ENCODE measurements around the gene STK32C.

STK32C gene

GRCh38 chr10:132309879-132310591 lies 2.3 kb upstream of the STK32C start:
- H3K4me1 ChIP-seq (ENCODE audit: control insufficient read depth in 1 of 2, insufficient read depth in 2 of 2, low read length in 2 of 2): peaks cover 3 to 5% of the 10 kb centered on the region in 2 experiments
- no peak overlapping the region for H4K91ac ChIP-seq (ENCODE audit: low read depth, low read length)
- peaks cover 36% of the 10 kb centered on the region for H3K27me3 ChIP-seq (ENCODE audit: insufficient read depth, low read length)
- H3K9ac ChIP-seq (ENCODE audit: low read length): peak overlapping the region; percentile 10
- no peak overlapping the region for H4K8ac ChIP-seq (ENCODE audit: low read depth, low read length)
- no peak overlapping the region for H2BK5ac ChIP-seq (ENCODE audit: low read depth, low read length, poor library complexity)
- H3K4ac ChIP-seq (ENCODE audit: low read depth, low read length): no peak overlapping the region
- H3K36me3 ChIP-seq (ENCODE audit: control insufficient read depth in 1 of 2, insufficient read depth in 2 of 2, low read length in 2 of 2): no peaks in the 10 kb centered on the region
- no peak overlapping the region for H2AFZ ChIP-seq (ENCODE audit: insufficient read depth, low read length, poor library complexity)
- H2BK120ac ChIP-seq (ENCODE audit: insufficient read depth, low read length, poor library complexity): no peak overlapping the region
- no CpG with 5 or more reads among the region's 7 CpGs for WGBS (ENCODE audit: extremely low coverage, insufficient coverage, insufficient read length)
- DNase-seq: no peak
- H3K79me2 ChIP-seq (ENCODE audit: control insufficient read depth, insufficient read depth, low read length, poor library complexity): no peaks in the 10 kb centered on the region
- H3K18ac ChIP-seq (ENCODE audit: low read length): no peak overlapping the region
- H3K4me3 ChIP-seq (ENCODE audit: low read depth, low read length): no peak overlapping the region
- H2AK5ac ChIP-seq (ENCODE audit: low read length): no peak overlapping the region
- H2BK12ac ChIP-seq (ENCODE audit: low read length): no peak overlapping the region
- no peak overlapping the region for H3K4me2 ChIP-seq (ENCODE audit: low read length)
- no peaks in the 10 kb centered on the region for H3K79me1 ChIP-seq (ENCODE audit: low read length)
- H3K9me3 ChIP-seq (ENCODE audit: insufficient read depth, low read depth, low read length): peaks cover 25% of the 10 kb centered on the region
- H4K12ac ChIP-seq (ENCODE audit: low read depth, low read length): no peak overlapping the region
- H3K27ac ChIP-seq (ENCODE audit: low read depth, low read length): no peak overlapping the region
- no peak overlapping the region for H3K23ac ChIP-seq (ENCODE audit: low read length)
- H3K14ac ChIP-seq (ENCODE audit: low read length): no peak overlapping the region

GRCh38 chr10:132309471-132309865 lies 1.7 kb upstream of the STK32C start:
- WGBS (ENCODE audit: extremely low coverage, insufficient coverage, insufficient read length): no CpG with 5 or more reads among the region's 12 CpGs
- H4K8ac ChIP-seq (ENCODE audit: low read depth, low read length): no peak overlapping the region

GRCh38 chr10:132308587-132309470 lies 1.1 kb upstream of the STK32C start:
- no peak overlapping the region for H4K12ac ChIP-seq (ENCODE audit: low read depth, low read length)
- no peak overlapping the region for H2BK12ac ChIP-seq (ENCODE audit: low read length)
- H3K9me3 ChIP-seq (ENCODE audit: insufficient read depth, low read depth, low read length): peaks cover 27% of the 10 kb centered on the region
- H2BK5ac ChIP-seq (ENCODE audit: low read depth, low read length, poor library complexity): no peak overlapping the region
- peaks cover 3 to 5% of the 10 kb centered on the region in 2 experiments for H3K4me1 ChIP-seq (ENCODE audit: control insufficient read depth in 1 of 2, insufficient read depth in 2 of 2, low read length in 2 of 2)
- no peak overlapping the region for H2AK5ac ChIP-seq (ENCODE audit: low read length)
- WGBS (ENCODE audit: extremely low coverage, insufficient coverage, insufficient read length): no CpG with 5 or more reads among the region's 61 CpGs
- H3K18ac ChIP-seq (ENCODE audit: low read length): no peak overlapping the region
- H3K79me2 ChIP-seq (ENCODE audit: control insufficient read depth, insufficient read depth, low read length, poor library complexity): no peaks in the 10 kb centered on the region
- no peak overlapping the region for H3K27ac ChIP-seq (ENCODE audit: low read depth, low read length)
- H2BK120ac ChIP-seq (ENCODE audit: insufficient read depth, low read length, poor library complexity): no peak overlapping the region
- no peak overlapping the region for H4K8ac ChIP-seq (ENCODE audit: low read depth, low read length)
- H3K36me3 ChIP-seq (ENCODE audit: control insufficient read depth in 1 of 2, insufficient read depth in 2 of 2, low read length in 2 of 2): no peaks in the 10 kb centered on the region
- H2AFZ ChIP-seq (ENCODE audit: insufficient read depth, low read length, poor library complexity): no peak overlapping the region
- H3K4me3 ChIP-seq (ENCODE audit: low read depth, low read length): peak overlapping the region; percentile 53
- H3K4ac ChIP-seq (ENCODE audit: low read depth, low read length): no peak overlapping the region
- no peak overlapping the region for H3K23ac ChIP-seq (ENCODE audit: low read length)
- no peak overlapping the region for H3K14ac ChIP-seq (ENCODE audit: low read length)
- no peak overlapping the region for H4K91ac ChIP-seq (ENCODE audit: low read depth, low read length)
- DNase-seq: peak in 1 of 2 donors; percentile 29
- no peak overlapping the region for H3K9ac ChIP-seq (ENCODE audit: low read length)
- H3K27me3 ChIP-seq (ENCODE audit: insufficient read depth, low read length): peaks cover 36% of the 10 kb centered on the region
- H3K4me2 ChIP-seq (ENCODE audit: low read length): peak overlapping the region; percentile 74
- H3K79me1 ChIP-seq (ENCODE audit: low read length): no peaks in the 10 kb centered on the region

More at GRCh38 chr10:132309471-132309865, 1.7 kb upstream of the STK32C start:
- H3K36me3 ChIP-seq (ENCODE audit: control insufficient read depth in 1 of 2, insufficient read depth in 2 of 2, low read length in 2 of 2): no peaks in the 10 kb centered on the region
- H3K4me1 ChIP-seq (ENCODE audit: control insufficient read depth in 1 of 2, insufficient read depth in 2 of 2, low read length in 2 of 2): peaks cover 3 to 5% of the 10 kb centered on the region in 2 experiments
- no peak overlapping the region for H3K27ac ChIP-seq (ENCODE audit: low read depth, low read length)
- H3K27me3 ChIP-seq (ENCODE audit: insufficient read depth, low read length): peaks cover 36% of the 10 kb centered on the region
- H3K79me1 ChIP-seq (ENCODE audit: low read length): no peaks in the 10 kb centered on the region
- no peak for DNase-seq
- no peak overlapping the region for H2BK12ac ChIP-seq (ENCODE audit: low read length)
- no peak overlapping the region for H4K12ac ChIP-seq (ENCODE audit: low read depth, low read length)
- H3K23ac ChIP-seq (ENCODE audit: low read length): no peak overlapping the region
- H2AFZ ChIP-seq (ENCODE audit: insufficient read depth, low read length, poor library complexity): no peak overlapping the region
- no peak overlapping the region for H3K18ac ChIP-seq (ENCODE audit: low read length)
- H3K4me3 ChIP-seq (ENCODE audit: low read depth, low read length): no peak overlapping the region
- no peak overlapping the region for H2BK5ac ChIP-seq (ENCODE audit: low read depth, low read length, poor library complexity)
- no peaks in the 10 kb centered on the region for H3K79me2 ChIP-seq (ENCODE audit: control insufficient read depth, insufficient read depth, low read length, poor library complexity)
- H3K9ac ChIP-seq (ENCODE audit: low read length): no peak overlapping the region
- no peak overlapping the region for H3K14ac ChIP-seq (ENCODE audit: low read length)
- H3K4me2 ChIP-seq (ENCODE audit: low read length): no peak overlapping the region
- H2BK120ac ChIP-seq (ENCODE audit: insufficient read depth, low read length, poor library complexity): no peak overlapping the region
- H4K91ac ChIP-seq (ENCODE audit: low read depth, low read length): no peak overlapping the region
- H3K4ac ChIP-seq (ENCODE audit: low read depth, low read length): no peak overlapping the region
- H2AK5ac ChIP-seq (ENCODE audit: low read length): no peak overlapping the region
- peaks cover 27% of the 10 kb centered on the region for H3K9me3 ChIP-seq (ENCODE audit: insufficient read depth, low read depth, low read length)

- peaks cover 39% of the 10 kb centered on the region for H3K27me3 ChIP-seq (ENCODE audit: insufficient read depth, low read length)
- no peak overlapping the region for H2BK12ac ChIP-seq (ENCODE audit: low read length)
- H3K18ac ChIP-seq (ENCODE audit: low read length): no peak overlapping the region
- H3K23ac ChIP-seq (ENCODE audit: low read length): no peak overlapping the region
- H3K9ac ChIP-seq (ENCODE audit: low read length): no peak overlapping the region
- no peak overlapping the region for H4K8ac ChIP-seq (ENCODE audit: low read depth, low read length)
- H2BK5ac ChIP-seq (ENCODE audit: low read depth, low read length, poor library complexity): no peak overlapping the region
- no CpG with 5 or more reads among the region's 98 CpGs for WGBS (ENCODE audit: extremely low coverage, insufficient coverage, insufficient read length)
- H3K14ac ChIP-seq (ENCODE audit: low read length): no peak overlapping the region
- no peak overlapping the region for H3K4ac ChIP-seq (ENCODE audit: low read depth, low read length)
- no peaks in the 10 kb centered on the region for H3K36me3 ChIP-seq (ENCODE audit: control insufficient read depth in 1 of 2, insufficient read depth in 2 of 2, low read length in 2 of 2)
- H3K4me3 ChIP-seq (ENCODE audit: low read depth, low read length): peak overlapping the region; percentile 50
- no peak overlapping the region for H2BK120ac ChIP-seq (ENCODE audit: insufficient read depth, low read length, poor library complexity)
- H3K79me2 ChIP-seq (ENCODE audit: control insufficient read depth, insufficient read depth, low read length, poor library complexity): no peaks in the 10 kb centered on the region
- H3K4me2 ChIP-seq (ENCODE audit: low read length): peak overlapping the region; percentile 82
- peak; percentile 21 to 51 for DNase-seq
- H3K9me3 ChIP-seq (ENCODE audit: insufficient read depth, low read depth, low read length): peaks cover 28% of the 10 kb centered on the region
- no peak overlapping the region for H3K27ac ChIP-seq (ENCODE audit: low read depth, low read length)
- H4K12ac ChIP-seq (ENCODE audit: low read depth, low read length): no peak overlapping the region
- no peak overlapping the region for H2AFZ ChIP-seq (ENCODE audit: insufficient read depth, low read length, poor library complexity)
- H4K91ac ChIP-seq (ENCODE audit: low read depth, low read length): no peak overlapping the region
- H3K79me1 ChIP-seq (ENCODE audit: low read length): no peaks in the 10 kb centered on the region
- no peak overlapping the region for H2AK5ac ChIP-seq (ENCODE audit: low read length)
- peaks cover 3 to 5% of the 10 kb centered on the region in 2 experiments for H3K4me1 ChIP-seq (ENCODE audit: control insufficient read depth in 1 of 2, insufficient read depth in 2 of 2, low read length in 2 of 2)
These were observed 642 bp downstream of the STK32C start for GRCh38 chr10:132306864-132307751.

Data from trophoblast cell (in vitro differentiated cells and primary cell).